ENCODE data around the gene KIAA1217.
"Not testable (repeated sequence)": the region's sequence is repeated elsewhere in the genome, so short reads cannot be mapped to it uniquely, and the experiment has no call there.

The KIAA1217 gene

GRCh38 chr10:24346877-24347519 is 138.1 kb downstream of the KIAA1217 start:
- no peak for DNase-seq (ENCODE audit: low spot score in 2 of 2)
- H3K36me3 Mint-ChIP-seq = no peaks in the 10 kb centered on the region
- H3K4me1 Mint-ChIP-seq = no peaks in the 10 kb centered on the region
- H3K27ac Mint-ChIP-seq = no peak overlapping the region
- no peaks in the 10 kb centered on the region for H3K9me3 Mint-ChIP-seq
- no peak overlapping the region for H3K4me3 Mint-ChIP-seq
- ATAC-seq = no peak

- H3K36me3 Mint-ChIP-seq = no peaks in the 10 kb centered on the region
- no peak overlapping the region for H3K4me3 Mint-ChIP-seq
- no peaks in the 10 kb centered on the region for H3K9me3 Mint-ChIP-seq
- no peaks in the 10 kb centered on the region for H3K4me1 Mint-ChIP-seq
- DNase-seq (ENCODE audit: low spot score in 2 of 2) = no peak
- no peak for ATAC-seq
- H3K27ac Mint-ChIP-seq = no peak overlapping the region
Observed at GRCh38 chr10:24349379-24350001, 140.6 kb downstream of the KIAA1217 start.

- ATAC-seq (no peak), DNase-seq (ENCODE audit: low spot score in 2 of 2) (no peak)
- Mint-ChIP-seq H3K9me3 (no peaks in the 10 kb centered on the region), H3K36me3 (no peaks in the 10 kb centered on the region), H3K27ac (no peak overlapping the region), H3K4me1 (no peaks in the 10 kb centered on the region), H3K4me3 (no peak overlapping the region)
Observed at GRCh38 chr10:24350070-24350921, 141.4 kb downstream of the KIAA1217 start.

GRCh38 chr10:24350922-24351225 is 141.9 kb downstream of the KIAA1217 start:
- H3K27ac Mint-ChIP-seq, H3K4me3 Mint-ChIP-seq: not testable (repeated sequence)

GRCh38 chr10:24351961-24352360 is 143.0 kb downstream of the KIAA1217 start:
- Mint-ChIP-seq H3K9me3 (no peaks in the 10 kb centered on the region), H3K4me1 (no peaks in the 10 kb centered on the region), H3K36me3 (no peaks in the 10 kb centered on the region), H3K27ac (no peak overlapping the region), H3K4me3 (no peak overlapping the region)
- ATAC-seq (no peak), DNase-seq (ENCODE audit: low spot score in 2 of 2) (no peak)

More at GRCh38 chr10:24350922-24351225, 141.9 kb downstream of the KIAA1217 start:
- DNase-seq (ENCODE audit: low spot score in 2 of 2); H3K36me3 Mint-ChIP-seq; H3K9me3 Mint-ChIP-seq; H3K4me1 Mint-ChIP-seq; ATAC-seq: not testable (repeated sequence)

- ATAC-seq (no peak), DNase-seq (ENCODE audit: low spot score in 2 of 2) (no peak)
- H3K4me1 Mint-ChIP-seq = no peaks in the 10 kb centered on the region
- H3K4me3 Mint-ChIP-seq = no peak overlapping the region
- H3K36me3 Mint-ChIP-seq = no peaks in the 10 kb centered on the region
- no peak overlapping the region for H3K27ac Mint-ChIP-seq
- no peaks in the 10 kb centered on the region for H3K9me3 Mint-ChIP-seq
Observed at GRCh38 chr10:24352399-24352798, 143.5 kb downstream of the KIAA1217 start.

- H3K36me3 Mint-ChIP-seq = no peaks in the 10 kb centered on the region
- no peak overlapping the region for H3K27ac Mint-ChIP-seq
- no peak for ATAC-seq
- DNase-seq (ENCODE audit: low spot score in 2 of 2) = no peak
- no peaks in the 10 kb centered on the region for H3K9me3 Mint-ChIP-seq
- H3K4me1 Mint-ChIP-seq = no peaks in the 10 kb centered on the region
- no peak overlapping the region for H3K4me3 Mint-ChIP-seq
Observed at GRCh38 chr10:24353319-24353718, 144.4 kb downstream of the KIAA1217 start.

GRCh38 chr10:24355056-24355688 is 146.2 kb downstream of the KIAA1217 start:
- H3K9me3 Mint-ChIP-seq = no peaks in the 10 kb centered on the region
- H3K4me3 Mint-ChIP-seq = no peak overlapping the region
- no peaks in the 10 kb centered on the region for H3K36me3 Mint-ChIP-seq
- H3K27ac Mint-ChIP-seq = no peak overlapping the region
- no peak for ATAC-seq
- H3K4me1 Mint-ChIP-seq = no peaks in the 10 kb centered on the region
- DNase-seq (ENCODE audit: low spot score in 2 of 2) = no peak

DNA sequence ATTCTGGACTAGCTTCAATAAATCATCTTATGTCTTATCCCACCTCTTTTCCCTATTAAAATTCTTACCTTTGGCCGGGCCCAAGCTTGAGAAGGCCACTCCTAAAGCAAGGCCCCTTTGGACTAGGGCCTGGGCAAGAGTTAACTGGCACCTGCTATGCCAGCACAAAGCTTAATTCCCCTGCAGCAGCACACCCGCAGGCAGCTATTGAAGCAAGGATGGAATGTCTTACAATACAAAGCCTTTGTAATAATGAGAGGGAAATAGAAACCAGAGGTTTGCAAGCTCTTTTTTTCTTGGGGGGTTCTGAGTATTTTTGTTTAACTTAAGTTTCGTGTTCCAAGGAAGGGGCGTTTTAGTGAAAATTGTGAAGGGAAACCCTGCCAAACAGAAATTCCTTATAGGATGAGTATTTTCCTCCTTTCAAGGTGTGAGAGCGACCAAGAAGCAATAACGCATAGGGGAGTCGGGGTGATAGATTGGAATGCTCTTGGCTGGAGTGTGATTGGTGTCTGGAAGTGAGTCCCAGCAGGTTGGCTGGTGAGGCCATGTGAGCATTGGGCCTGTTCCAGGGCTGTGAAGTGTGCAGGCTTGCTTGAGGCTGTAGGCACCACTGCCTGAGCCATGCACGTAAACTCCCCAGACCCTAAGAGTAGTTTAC is 148.5 kb downstream of the KIAA1217 start:
- DNase-seq (ENCODE audit: low spot score in 2 of 2) = no peak
- Mint-ChIP-seq H3K9me3 (no peaks in the 10 kb centered on the region), H3K4me1 (no peaks in the 10 kb centered on the region)

GRCh38 chr10:24358022-24358421 is 149.1 kb downstream of the KIAA1217 start:
- no peaks in the 10 kb centered on the region for H3K4me1 Mint-ChIP-seq
- no peaks in the 10 kb centered on the region for H3K9me3 Mint-ChIP-seq
- H3K4me3 Mint-ChIP-seq = no peak overlapping the region
- no peaks in the 10 kb centered on the region for H3K36me3 Mint-ChIP-seq
- H3K27ac Mint-ChIP-seq = no peak overlapping the region
- DNase-seq (ENCODE audit: low spot score in 2 of 2) (no peak), ATAC-seq (no peak)

More for the DNA sequence above, 148.5 kb downstream of the KIAA1217 start:
- no peaks in the 10 kb centered on the region for H3K36me3 Mint-ChIP-seq
- no peak overlapping the region for H3K27ac Mint-ChIP-seq
- no peak overlapping the region for H3K4me3 Mint-ChIP-seq
- ATAC-seq = no peak

GRCh38 chr10:24360282-24361127 is 151.6 kb downstream of the KIAA1217 start:
- Mint-ChIP-seq H3K4me3 (no peak overlapping the region), H3K9me3 (no peaks in the 10 kb centered on the region), H3K27ac (no peak overlapping the region), H3K36me3 (no peaks in the 10 kb centered on the region), H3K4me1 (no peaks in the 10 kb centered on the region)
- DNase-seq (ENCODE audit: low spot score in 2 of 2) (no peak), ATAC-seq (no peak)

DNA sequence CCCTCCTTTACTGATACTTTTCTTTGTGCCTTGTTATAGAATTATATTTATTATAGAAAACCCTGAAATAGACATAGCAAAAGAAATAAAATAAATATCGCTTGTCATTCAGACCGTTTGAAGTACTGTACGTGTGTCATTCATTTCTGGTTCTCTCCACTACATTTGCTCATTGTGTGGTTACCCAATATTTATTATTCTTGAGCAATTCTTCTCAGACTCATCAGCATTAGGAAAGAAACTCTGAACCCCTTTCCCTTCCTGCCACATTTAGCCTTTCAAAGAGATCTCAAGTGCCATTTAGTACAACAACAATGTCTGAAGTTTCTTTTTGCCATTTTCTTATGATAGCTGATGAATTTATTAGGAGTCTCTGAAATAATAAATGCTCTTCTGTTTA is 154.1 kb downstream of the KIAA1217 start:
- Mint-ChIP-seq H3K4me3 (no peak overlapping the region), H3K27ac (no peak overlapping the region), H3K9me3 (no peaks in the 10 kb centered on the region), H3K36me3 (no peaks in the 10 kb centered on the region), H3K4me1 (no peaks in the 10 kb centered on the region)
- ATAC-seq (no peak), DNase-seq (ENCODE audit: low spot score in 2 of 2) (no peak)

GRCh38 chr10:24367688-24368087 is 158.8 kb downstream of the KIAA1217 start:
- Mint-ChIP-seq H3K27ac (no peak overlapping the region), H3K4me3 (no peak overlapping the region), H3K9me3 (no peaks in the 10 kb centered on the region), H3K4me1 (no peaks in the 10 kb centered on the region), H3K36me3 (no peaks in the 10 kb centered on the region)
- ATAC-seq (no peak), DNase-seq (ENCODE audit: low spot score in 2 of 2) (no peak)

- H3K4me1 Mint-ChIP-seq = no peaks in the 10 kb centered on the region
- DNase-seq (ENCODE audit: low spot score in 2 of 2) (no peak), ATAC-seq (no peak)
- no peaks in the 10 kb centered on the region for H3K36me3 Mint-ChIP-seq
- H3K27ac Mint-ChIP-seq = no peak overlapping the region
- no peaks in the 10 kb centered on the region for H3K9me3 Mint-ChIP-seq
- no peak overlapping the region for H3K4me3 Mint-ChIP-seq
Observed at GRCh38 chr10:24370877-24371276, 161.9 kb downstream of the KIAA1217 start.
